ENCODE results near the gene MYO1G.

The MYO1G gene

GRCh38 chr7:44964831-44965440, 13.9 kb downstream of the MYO1G start:
- DNase-seq (ENCODE audit: low spot score): no peak
- no peak for TF ChIP-seq CTCF (conservative IDR thresholded peaks at IDR 0.05; ENCODE audit: low read depth)
- ChIA-PET CTCF (interaction anchor here (1.4 to 1.7 kb wide), 2 partner anchors 8 to 13 kb away, joined by 4 to 14 read pairs; no protein-coding TSS in a partner anchor), POLR2A (ENCODE audit: low non-redundant PET) (no interaction called here)
- H3K27ac ChIP-seq: no peak overlapping the region; the same call in 1 of the 2 replicates

- no peak for DNase-seq (ENCODE audit: low spot score)
- peak; percentile 40 for TF ChIP-seq CTCF (conservative IDR thresholded peaks at IDR 0.05; ENCODE audit: low read depth)
- ChIA-PET CTCF (interaction anchor here (0.6 to 1.7 kb wide), 3 partner anchors 9 to 813 kb away, joined by 3 to 14 read pairs (median 4); no protein-coding TSS in a partner anchor), POLR2A (ENCODE audit: low non-redundant PET) (no interaction called here)
- peak overlapping the region; percentile 0; the same call in 1 of the 2 replicates for H3K27ac ChIP-seq
Measured at GRCh38 chr7:44964384-44964830, 14.4 kb downstream of the MYO1G start.

GRCh38 chr7:44963364-44964290, 15.2 kb downstream of the MYO1G start:
- no peak for DNase-seq (ENCODE audit: low spot score)
- ChIA-PET POLR2A (ENCODE audit: low non-redundant PET) (interaction anchor here (0.5 kb wide), 1 partner anchor 18 kb away, joined by 3 read pairs; no protein-coding TSS in a partner anchor), CTCF (interaction anchor here (0.6 to 1.7 kb wide), 5 partner anchors 10 to 812 kb away, joined by 3 to 14 read pairs (median 4); no protein-coding TSS in a partner anchor)
- peak overlapping the region; percentile 0; the same call in 1 of the 2 replicates for H3K27ac ChIP-seq
- no peak for TF ChIP-seq CTCF (conservative IDR thresholded peaks at IDR 0.05; ENCODE audit: low read depth)

- no peak for TF ChIP-seq CTCF (conservative IDR thresholded peaks at IDR 0.05; ENCODE audit: low read depth)
- peak overlapping the region; percentile 6; the same call in 1 of the 2 replicates for H3K27ac ChIP-seq
- DNase-seq (ENCODE audit: low spot score): peak; percentile 55
- POLR2A ChIA-PET (ENCODE audit: low non-redundant PET): interaction anchor here (0.5 kb wide), 1 partner anchor 19 kb away, joined by 3 read pairs; no protein-coding TSS in a partner anchor
- CTCF ChIA-PET: interaction anchor here (0.6 kb wide), 1 partner anchor 103 kb away, joined by 6 read pairs; no protein-coding TSS in a partner anchor
Measured at GRCh38 chr7:44962483-44963251, 16.1 kb downstream of the MYO1G start.

- DNase-seq (ENCODE audit: low spot score): no peak
- CTCF ChIA-PET: no interaction called here
- TF ChIP-seq CTCF (conservative IDR thresholded peaks at IDR 0.05; ENCODE audit: low read depth): no peak
- POLR2A ChIA-PET (ENCODE audit: low non-redundant PET): no interaction called here
- peak overlapping the region; percentile 6; the same call in 1 of the 2 replicates for H3K27ac ChIP-seq
Measured at GRCh38 chr7:44961844-44962482, 16.9 kb downstream of the MYO1G start.

Measured in RWPE1 (cell line).